Pancreas (tissue), 10 donors: ENCODE results near the gene RADIL. TPM values are rescaled to one million over a fixed set of nuclear protein-coding genes. Genes with fewer than 3 reads are reported as not detected.

Experiments used
- ATAC-seq, 4 donors: fragments of 200-7000 bp; cut with Tn5 transposase; one replicate each; pipeline versions ENCODE4 v1.8.0 to v1.9.1; 2020; ENCODE audit warnings: mild to moderate bottlenecking in 4 of 4, moderate library complexity in 4 of 4
- DNase-seq, 6 donors: peaks; one replicate each; pipeline ENCODE4 v3.0.0-alpha.2; 2020
- FAIRE-seq: peaks from 2 replicates; lab custom pipeline; 2012; peaks lifted over from hg19 to GRCh38; lab: Jason Lieb, UNC
- H3K27ac ChIP-seq, 4 donors: fragments of 200-600 bp; sonication (generic); 1 replicate in 3 of 4; 2 replicates in 1 of 4; pipeline versions ENCODE4 v1.5.0 to v1.8.0; 2020
- H3K27me3 ChIP-seq, 4 donors: fragments of 200-600 bp; one replicate each; pipeline ENCODE4 v1.8.0; 2021
- H3K36me3 ChIP-seq, 3 donors: fragments of 200-600 bp; sonication (generic) in 1 of 3; one replicate each; pipeline versions ENCODE4 v1.5.0 to v1.8.0; 2020 to 2021
- H3K4me1 ChIP-seq, 3 donors: fragments of 200-600 bp; one replicate each; pipeline ENCODE4 v1.8.0; 2021
- H3K4me3 ChIP-seq, 4 donors: fragments of 200-600 bp; sonication (generic) in 2 of 4; one replicate each; pipeline versions ENCODE4 v1.5.0 to v1.8.0; 2020 to 2021
- H3K9me3 ChIP-seq, 4 donors: fragments of 200-600 bp; one replicate each; pipeline ENCODE4 v1.8.0; 2021
- CTCF ChIP-seq, 4 donors: fragments of 200-600 bp; sonication (generic) in 3 of 4; IDR thresholded peaks; one replicate each; pipeline versions ENCODE4 v1.5.0 to v1.8.0; 2021; ENCODE audit warnings: antibody characterized with exemption in 4 of 4
- WGBS, 2 donors: extraction: QIAGEN DNeasy Blood & Tissue Kit; methylation state at CpG; one replicate each; pipeline ENCODE4 v1.1.7; 2013; 5-methylcytosine and 5-hydroxymethylcytosine counted together
- intact Hi-C, 3 donors: fragments of 100-400 bp; cut with DNase I; formaldehyde crosslinking; loops; one replicate each; pipeline versions ENCODE4 v1.11.1 to v1.14.2; 2022
- polyA plus RNA-seq, 2 donors: library from polyadenylated mRNA; stranded (reverse); fragments of 200-250 nt; gene quantifications; one replicate each; pipeline ENCODE4 v1.2.3, GENCODE V29; 2013
- total RNA-seq, 6 donors: library from RNA; stranded (reverse); fragmentation: NEBNext Ultra II Directional in 4 of 6; extraction: Animal tissue kit (Norgen Biotek cat#: 25700) in 4 of 6; gene quantifications; one replicate each; pipeline versions ENCODE4 v1.2.1 to v1.2.4, GENCODE V29; 2021 to 2023
- donor health status: healthy with polysubstance abuse.
- donor health status: DM: no; HTN: no; CAD: no; lungs with moderate emphysema.
- donor health status: DM: no; HTN: no; CAD: no.
- donor health status: control.
- donor health status: control.
- donor health status: Bipolar disorder and iron deficiency.
- donor health status: DM: yes; HTN: yes; CAD: no.
- donor health status: DM: no; HTN: no; CAD: no.
- donor health status: DM: no; HTN: no; CAD: no.
- donor health status: DM: yes; HTN: yes; CAD: no.

The RADIL gene
- total and polyA plus RNA-seq, 8 donors = 0.58 to 11.2 (median 3.5) TPM

GRCh38 chr7:4854916-4855315, 28.6 kb downstream of the RADIL start:
- no peak for ATAC-seq
- intact Hi-C loops = no loop called here
- FAIRE-seq = no peak
- no peak overlapping the region for H3K27ac ChIP-seq
- TF ChIP-seq CTCF (IDR thresholded peaks at IDR 0.05) = no peak
- no peaks in the 10 kb centered on the region for H3K27me3 ChIP-seq
- no peak overlapping the region for H3K4me3 ChIP-seq
- no peaks in the 10 kb centered on the region for H3K36me3 ChIP-seq
- no peaks in the 10 kb centered on the region for H3K9me3 ChIP-seq
- WGBS, 2 donors = 65 to 70% methylated on average over 6 of the region's 6 CpGs
- no peaks in the 10 kb centered on the region for H3K4me1 ChIP-seq
- no peak for DNase-seq

GRCh38 chr7:4851459-4852422, 31.8 kb downstream of the RADIL start:
- Histone ChIP-seq H3K27me3 (no peaks in the 10 kb centered on the region), H3K9me3 (no peaks in the 10 kb centered on the region), H3K27ac (no peak overlapping the region), H3K4me3 (no peak overlapping the region), H3K36me3 (no peaks in the 10 kb centered on the region), H3K4me1 (no peaks in the 10 kb centered on the region)
- DNase-seq = no peak
- no peak for FAIRE-seq
- intact Hi-C loops = no loop called here
- WGBS, 2 donors = 83 to 85% methylated on average over 6 of the region's 6 CpGs
- ATAC-seq = no peak
- TF ChIP-seq CTCF (IDR thresholded peaks at IDR 0.05) = no peak

- Histone ChIP-seq H3K27me3 (no peaks in the 10 kb centered on the region), H3K4me1 (no peaks in the 10 kb centered on the region), H3K9me3 (no peaks in the 10 kb centered on the region), H3K36me3 (no peaks in the 10 kb centered on the region), H3K4me3 (no peak overlapping the region), H3K27ac (no peak overlapping the region)
- FAIRE-seq (no peak), DNase-seq (no peak), ATAC-seq (no peak)
- no peak for TF ChIP-seq CTCF (IDR thresholded peaks at IDR 0.05)
- intact Hi-C loops = no loop called here
- WGBS, 2 donors = 62 to 77% methylated on average over 8 of the region's 8 CpGs
These were observed 33.2 kb downstream of the RADIL start for GRCh38 chr7:4850262-4850795.

- WGBS, 2 donors = 32 to 37% methylated on average over 4 of the region's 4 CpGs
- Histone ChIP-seq H3K4me3 (no peak overlapping the region), H3K27ac (no peak overlapping the region), H3K9me3 (no peaks in the 10 kb centered on the region), H3K27me3 (no peaks in the 10 kb centered on the region), H3K4me1 (no peaks in the 10 kb centered on the region), H3K36me3 (no peaks in the 10 kb centered on the region)
- DNase-seq = no peak
- peak in 1 of 4 donors; percentile 69 for ATAC-seq
- no peak for TF ChIP-seq CTCF (IDR thresholded peaks at IDR 0.05)
- intact Hi-C loops = no loop called here
- FAIRE-seq = no peak
These were observed 34.1 kb downstream of the RADIL start for GRCh38 chr7:4849390-4849789.

GRCh38 chr7:4845740-4846142, 37.8 kb downstream of the RADIL start:
- DNase-seq (no peak), FAIRE-seq (no peak), ATAC-seq (peak in 1 of 4 donors; percentile 25)
- no peak overlapping the region for H3K27ac ChIP-seq
- intact Hi-C loops = no loop called here
- no peaks in the 10 kb centered on the region for H3K4me1 ChIP-seq
- TF ChIP-seq CTCF (IDR thresholded peaks at IDR 0.05) = no peak
- no peaks in the 10 kb centered on the region for H3K9me3 ChIP-seq
- H3K36me3 ChIP-seq = no peaks in the 10 kb centered on the region
- no peak overlapping the region for H3K4me3 ChIP-seq
- no peaks in the 10 kb centered on the region for H3K27me3 ChIP-seq
- 31 to 45% methylated on average over 18 of the region's 18 CpGs for WGBS, 2 donors
